Transverse colon (tissue), 4 donors: ENCODE data around the gene ARHGAP18. TPM values are rescaled to one million over a fixed set of nuclear protein-coding genes. Genes with fewer than 3 reads are reported as not detected.
A peak's percentile ranks its signal among the peaks of the same experiment; 100 is the strongest.

ENCODE experiments used
- DNase-seq: peaks from one replicate; pipeline ENCODE4 v3.0.0-alpha.2; 2019
- H3K27ac ChIP-seq, 4 donors: fragments of 200-600 bp; sonication (generic); 2 replicates each; pipeline ENCODE4 v1.5.1; 2016 to 2018; ENCODE audit warnings: inconsistent platforms in 4 of 4
- H3K27me3 ChIP-seq: fragments of 200-600 bp; sonication (generic); 2 replicates; pipeline ENCODE4 v1.5.1; 2017; ENCODE audit warnings: inconsistent platforms
- H3K36me3 ChIP-seq, 4 donors: fragments of 200-600 bp; sonication (generic); 2 replicates each; pipeline ENCODE4 v1.5.1; 2017 to 2019; ENCODE audit warnings: inconsistent platforms in 4 of 4
- H3K4me1 ChIP-seq, 4 donors: fragments of 200-600 bp; sonication (generic); 2 replicates each; pipeline ENCODE4 v1.5.1; 2017 to 2020; ENCODE audit warnings: inconsistent platforms in 4 of 4
- H3K4me3 ChIP-seq, 4 donors: fragments of 200-600 bp; sonication (generic); 1 replicate in 1 of 4; 2 replicates in 3 of 4; pipeline versions ENCODE4 v1.5.1 to v1.6.1; 2017 to 2019; ENCODE audit warnings: inconsistent platforms in 4 of 4
- H3K9me3 ChIP-seq, 2 donors: fragments of 200-600 bp; sonication (generic); 2 replicates each; pipeline ENCODE4 v1.5.1; 2017 to 2019; ENCODE audit warnings: inconsistent platforms in 2 of 2
- CTCF ChIP-seq, 5 experiments: fragments of 200-600 bp in 3 of 5; fragments of 450-650 bp in 2 of 5; sonication (generic) in 3 of 5; IDR thresholded peaks; 1 replicate in 2 of 5; 2 replicates in 3 of 5; pipeline ENCODE4 v1.5.1; 2016 to 2017; ENCODE audit warnings: antibody characterized with exemption in 5 of 5, inconsistent platforms in 3 of 5, mild to moderate bottlenecking in 2 of 5, moderate library complexity in 1 of 5
- EP300 ChIP-seq: sonication (generic); formaldehyde crosslinking; IDR thresholded peaks from one replicate; pipeline ENCODE4 v1.6.1; 2017; ENCODE audit warnings: antibody characterized with exemption, low read depth
- POLR2A ChIP-seq: fragments of 450-650 bp; IDR thresholded peaks from one replicate; pipeline ENCODE4 v1.6.1; 2016; ENCODE audit warnings: antibody characterized with exemption, mild to moderate bottlenecking, moderate library complexity
- POLR2AphosphoS5 ChIP-seq, 3 donors: sonication (generic); formaldehyde crosslinking; IDR thresholded peaks; one replicate each; pipeline ENCODE4 v1.6.1; 2016; ENCODE audit warnings: antibody characterized with exemption in 3 of 3
- whole genome bisulfite sequencing, 2 donors: methylation state at CpG; one replicate each; pipeline ENCODE4 v1.1.5; 2018; ENCODE audit warnings: low coverage in 1 of 2; 5-methylcytosine and 5-hydroxymethylcytosine counted together
- in situ Hi-C, 4 donors: fragments of 200-750 bp; cut with MboI; loops; one replicate each; pipeline versions ENCODE4 v1.15.0 to v1.15.1; 2017; ENCODE audit warnings: low sequenced_read_pairs in 3 of 4, low pct_ligation_motif_present in 1 of 4, low pct_unique_long_range_greater_than_20kb in 1 of 4
- intact Hi-C: fragments of 100-400 bp; cut with DNase I; formaldehyde crosslinking; loops from one replicate; pipeline ENCODE4 v1.15.1; 2023; ENCODE audit warnings: low total_unique reads
- total RNA-seq, 4 donors: library from RNA; depleted of rRNA; stranded (reverse); fragments of >200 nt; gene quantifications; one replicate each; pipeline ENCODE4 v1.1.0, GENCODE V29; 2016

The ARHGAP18 gene
- total RNA-seq, 4 donors from 2014 or later: 5.2 to 21.8 (median 13.0) TPM

GRCh38 chr6:129635396-129636130 lies 74.4 kb downstream of the ARHGAP18 start:
- TF ChIP-seq POLR2AphosphoS5 (IDR thresholded peaks at IDR 0.05) (no peak), EP300 (no peak), POLR2A (no peak), CTCF (IDR thresholded peaks at IDR 0.05) (no peak)
- H3K4me1 ChIP-seq: peaks cover 0 to 38% (median 17%) of the 10 kb centered on the region in 4 donors

GRCh38 chr6:129634411-129635230 lies 75.4 kb downstream of the ARHGAP18 start:
- TF ChIP-seq CTCF (IDR thresholded peaks at IDR 0.05): no peak
- DNase-seq: peak; percentile 69
- 43 to 58% methylated on average over 4 of the region's 4 CpGs for WGBS, 2 donors
- H3K36me3 ChIP-seq: no peaks in the 10 kb centered on the region
- H3K4me1 ChIP-seq: peaks cover 0 to 38% (median 17%) of the 10 kb centered on the region in 4 donors
- no peaks in the 10 kb centered on the region for H3K9me3 ChIP-seq
- H3K4me3 ChIP-seq: no peak overlapping the region
- no peaks in the 10 kb centered on the region for H3K27me3 ChIP-seq
- intact Hi-C loops (no loop called here), in situ Hi-C loops (no loop called here)
- H3K27ac ChIP-seq: peak overlapping the region; percentile 20 to 50 (median 28)

More at GRCh38 chr6:129635396-129636130, 74.4 kb downstream of the ARHGAP18 start:
- Histone ChIP-seq H3K4me3 (no peak overlapping the region), H3K27ac (peak overlapping the region; percentile 20 to 50 (median 28)), H3K9me3 (no peaks in the 10 kb centered on the region), H3K36me3 (no peaks in the 10 kb centered on the region), H3K27me3 (no peaks in the 10 kb centered on the region)
- intact Hi-C loops (no loop called here), in situ Hi-C loops (no loop called here)
- WGBS, 2 donors: 86 to 100% methylated on average over 1 to 3 of the region's 3 CpGs
- no peak for DNase-seq

GRCh38 chr6:129633529-129633928 lies 76.4 kb downstream of the ARHGAP18 start:
- 95% methylated on average over 3 of the region's 3 CpGs for WGBS, 2 donors

More at GRCh38 chr6:129633529-129633928, 76.4 kb downstream of the ARHGAP18 start:
- DNase-seq: no peak
- in situ Hi-C loops (no loop called here), intact Hi-C loops (no loop called here)
- peaks cover 0 to 27% (median 14%) of the 10 kb centered on the region in 4 donors for H3K4me1 ChIP-seq
- no peaks in the 10 kb centered on the region for H3K9me3 ChIP-seq
- H3K27me3 ChIP-seq: no peaks in the 10 kb centered on the region
- H3K4me3 ChIP-seq: no peak overlapping the region
- no peak overlapping the region for H3K27ac ChIP-seq
- H3K36me3 ChIP-seq: no peaks in the 10 kb centered on the region
- TF ChIP-seq CTCF (IDR thresholded peaks at IDR 0.05): no peak
- TF ChIP-seq EP300: no peak
- no peak for TF ChIP-seq POLR2A
- TF ChIP-seq POLR2AphosphoS5 (IDR thresholded peaks at IDR 0.05): no peak
